Hepatocyte (in vitro differentiated cells): ENCODE results near the gene SERINC5.

ENCODE experiments used
- CTCF ChIP-seq: fragments of 200-600 bp; sonication (generic); IDR thresholded peaks from 2 replicates; pipeline ENCODE4 v1.5.1; 2016; ENCODE audit warnings: antibody characterized with exemption, mild to moderate bottlenecking; ENCODE audit not compliant: poor library complexity
- EZH2 ChIP-seq: fragments of 200-600 bp; sonication (generic); IDR thresholded peaks from 2 replicates; pipeline ENCODE4 v1.6.1; 2016; ENCODE audit warnings: antibody characterized with exemption, mild to moderate bottlenecking, borderline replicate concordance
- EZH2phosphoT487 ChIP-seq: fragments of 200-600 bp; sonication (generic); IDR thresholded peaks from one replicate; pipeline ENCODE4 v1.6.1; 2018; ENCODE audit warnings: antibody characterized with exemption, mild to moderate bottlenecking, low read depth, moderate library complexity; ENCODE audit not compliant: unreplicated experiment, severe bottlenecking

- TF ChIP-seq CTCF (no peak), EZH2phosphoT487 (no peak), EZH2 (no peak)
Measured at GRCh38 chr5:80077051-80077714, 178.7 kb downstream of the SERINC5 start.
